Upper lobe of left lung (tissue), 6 donors: Measurements from ENCODE around the gene NTPCR. TPM values are rescaled to one million over a fixed set of nuclear protein-coding genes. Genes with fewer than 3 reads are reported as not detected.
"Not testable (repeated sequence)": the region's sequence is repeated elsewhere in the genome, so short reads cannot be mapped to it uniquely, and the experiment has no call there.

Experiments
- ATAC-seq, 2 donors: fragments of 200-7000 bp; cut with Tn5 transposase; one replicate each; pipeline ENCODE4 v1.9.1; 2022; ENCODE audit warnings: mild to moderate bottlenecking in 2 of 2, moderate library complexity in 2 of 2; ENCODE audit not compliant: low FRiP score in 2 of 2
- DNase-seq, 2 donors: peaks; one replicate each; pipeline ENCODE4 v3.0.0-alpha.2; 2019 to 2020
- H3K27ac ChIP-seq, 4 donors: fragments of 200-600 bp; sonication (generic); one replicate each; pipeline ENCODE4 v1.5.1; 2016 to 2019
- H3K27me3 ChIP-seq, 4 donors: fragments of 200-600 bp; sonication (generic); one replicate each; pipeline ENCODE4 v1.5.1; 2017 to 2019
- H3K36me3 ChIP-seq, 4 donors: fragments of 200-600 bp; sonication (generic); one replicate each; pipeline ENCODE4 v1.5.1; 2016 to 2019
- H3K4me1 ChIP-seq, 4 donors: fragments of 200-600 bp; sonication (generic); one replicate each; pipeline ENCODE4 v1.5.1; 2018 to 2019
- H3K4me3 ChIP-seq, 4 donors: fragments of 200-600 bp; sonication (generic); one replicate each; pipeline ENCODE4 v1.5.1; 2017 to 2019; ENCODE audit warnings: mild to moderate bottlenecking in 2 of 4, moderate library complexity in 1 of 4
- H3K9me3 ChIP-seq, 4 donors: fragments of 200-600 bp; sonication (generic); one replicate each; pipeline ENCODE4 v1.5.1; 2018 to 2019
- EP300 ChIP-seq, 4 donors: sonication (generic); formaldehyde crosslinking; IDR thresholded peaks; one replicate each; pipeline ENCODE4 v1.5.1; 2017; ENCODE audit warnings: antibody characterized with exemption in 4 of 4, control low read depth in 2 of 4
- POLR2A ChIP-seq, 4 donors: fragments of 450-650 bp; IDR thresholded peaks; one replicate each; pipeline ENCODE4 v1.5.1; 2016 to 2017; ENCODE audit warnings: antibody characterized with exemption in 4 of 4, mild to moderate bottlenecking in 2 of 4
- POLR2AphosphoS5 ChIP-seq, 2 donors: sonication (generic); formaldehyde crosslinking; IDR thresholded peaks; one replicate each; pipeline ENCODE4 v1.5.1; 2017; ENCODE audit warnings: antibody characterized with exemption in 2 of 2
- WGBS, 2 donors: methylation state at CpG; one replicate each; pipeline ENCODE4 v1.1.5; 2017 to 2018; 5-methylcytosine and 5-hydroxymethylcytosine counted together
- total RNA-seq, 6 donors: library from RNA; depleted of rRNA in 4 of 6; stranded (reverse); fragments of >200 nt in 4 of 6; gene quantifications; one replicate each; pipeline versions ENCODE4 v1.1.0 to v1.2.1, GENCODE V29; 2016 to 2021
- TF ChIP-seq, protein P1 (sequence below), 6 experiments: fragments of 450-650 bp in 4 of 6; fragments of 200-600 bp in 2 of 6; sonication (generic) in 2 of 6; IDR thresholded peaks; one replicate each; pipeline ENCODE4 v1.5.1; 2016 to 2019; ENCODE audit warnings: antibody characterized with exemption in 6 of 6
- donor health status: DM: no; HTN: no; CAD: no; lungs with moderate emphysema.
- donor health status: DM: no; HTN: yes; CAD: no; lungs with severe emphysema.

The NTPCR gene
- total RNA-seq, 6 donors from 2014 or later = 15.2 to 35.5 (median 21.2) TPM

DNA sequence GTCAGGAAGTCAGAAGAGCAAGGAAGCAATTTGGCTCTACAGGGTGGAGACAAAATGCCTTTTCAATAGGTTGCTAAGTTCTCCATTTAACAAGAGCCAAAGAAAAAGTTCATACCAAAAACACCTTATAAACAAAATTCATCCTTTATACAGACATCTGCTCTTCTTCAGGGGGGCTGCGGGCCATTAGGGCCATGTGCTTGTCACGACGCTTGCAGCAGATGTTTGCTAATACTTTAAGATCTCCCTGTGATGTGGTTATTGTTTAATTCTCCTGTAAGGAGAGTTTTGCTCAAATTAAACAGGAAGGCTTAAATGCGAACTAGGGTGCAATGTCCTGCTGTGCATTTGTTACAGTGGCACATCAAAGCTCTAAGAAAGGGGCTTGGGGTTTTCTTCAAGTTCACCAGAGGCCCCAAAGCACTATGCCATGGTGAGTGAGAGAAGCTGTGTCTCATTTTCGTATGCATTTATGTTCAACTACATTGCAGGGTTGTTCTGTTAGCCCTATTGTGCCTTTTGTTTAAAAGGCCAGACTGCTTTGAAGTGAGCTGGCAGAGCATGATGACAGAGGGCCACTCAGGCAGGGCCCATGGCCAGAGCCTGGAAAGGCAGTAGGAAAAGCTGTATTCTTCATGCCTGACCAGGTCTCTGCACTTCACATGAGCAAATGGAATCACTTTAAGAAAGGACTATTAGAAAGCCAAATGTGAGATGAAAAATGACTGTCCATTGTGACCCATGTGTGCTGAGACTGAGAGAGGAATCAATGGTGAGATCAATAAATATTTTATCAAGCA is 24.8 kb upstream of the NTPCR start:
- no peak for DNase-seq
- Histone ChIP-seq H3K36me3 (no peaks in the 10 kb centered on the region), H3K27me3 (no peaks in the 10 kb centered on the region), H3K4me1 (no peaks in the 10 kb centered on the region), H3K27ac (no peak overlapping the region), H3K9me3 (no peaks in the 10 kb centered on the region), H3K4me3 (no peak overlapping the region)
- no peak for TF ChIP-seq EP300 (IDR thresholded peaks at IDR 0.05)
- no peak for TF ChIP-seq POLR2AphosphoS5 (IDR thresholded peaks at IDR 0.05)
- no peak for TF ChIP-seq POLR2A (IDR thresholded peaks at IDR 0.05)
- TF ChIP-seq, protein P1, sequence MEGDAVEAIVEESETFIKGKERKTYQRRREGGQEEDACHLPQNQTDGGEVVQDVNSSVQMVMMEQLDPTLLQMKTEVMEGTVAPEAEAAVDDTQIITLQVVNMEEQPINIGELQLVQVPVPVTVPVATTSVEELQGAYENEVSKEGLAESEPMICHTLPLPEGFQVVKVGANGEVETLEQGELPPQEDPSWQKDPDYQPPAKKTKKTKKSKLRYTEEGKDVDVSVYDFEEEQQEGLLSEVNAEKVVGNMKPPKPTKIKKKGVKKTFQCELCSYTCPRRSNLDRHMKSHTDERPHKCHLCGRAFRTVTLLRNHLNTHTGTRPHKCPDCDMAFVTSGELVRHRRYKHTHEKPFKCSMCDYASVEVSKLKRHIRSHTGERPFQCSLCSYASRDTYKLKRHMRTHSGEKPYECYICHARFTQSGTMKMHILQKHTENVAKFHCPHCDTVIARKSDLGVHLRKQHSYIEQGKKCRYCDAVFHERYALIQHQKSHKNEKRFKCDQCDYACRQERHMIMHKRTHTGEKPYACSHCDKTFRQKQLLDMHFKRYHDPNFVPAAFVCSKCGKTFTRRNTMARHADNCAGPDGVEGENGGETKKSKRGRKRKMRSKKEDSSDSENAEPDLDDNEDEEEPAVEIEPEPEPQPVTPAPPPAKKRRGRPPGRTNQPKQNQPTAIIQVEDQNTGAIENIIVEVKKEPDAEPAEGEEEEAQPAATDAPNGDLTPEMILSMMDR (IDR thresholded peaks at IDR 0.05) = no peak
- no peak for ATAC-seq
- WGBS, 2 donors = 80 to 84% methylated on average over 5 of the region's 5 CpGs

DNA sequence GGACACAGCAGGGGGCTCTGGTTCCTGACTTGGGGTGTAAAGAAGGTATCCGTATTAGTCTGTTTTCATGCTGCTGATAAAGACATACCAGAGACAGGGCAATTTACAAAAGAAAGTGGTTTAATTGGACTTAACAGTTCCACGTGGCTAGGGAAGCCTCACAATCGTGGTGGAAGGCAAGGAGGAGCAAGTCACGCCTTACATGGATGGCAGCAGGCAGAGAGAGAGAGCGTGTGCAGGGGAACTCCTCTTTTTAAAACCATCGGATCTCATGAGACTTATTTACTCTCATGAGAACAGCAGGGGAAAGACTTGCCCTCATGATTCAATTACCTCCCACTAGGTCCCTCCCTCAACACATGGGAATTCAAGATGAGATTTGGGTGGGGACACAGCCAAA is 23.2 kb upstream of the NTPCR start:
- not testable (repeated sequence) for ATAC-seq, H3K4me3 ChIP-seq, H3K4me1 ChIP-seq, H3K27me3 ChIP-seq, DNase-seq, H3K36me3 ChIP-seq, H3K27ac ChIP-seq, H3K9me3 ChIP-seq
- 95 to 96% methylated on average over 6 of the region's 6 CpGs for WGBS, 2 donors

GRCh38 chr1:232927830-232928505 is 22.4 kb upstream of the NTPCR start:
- Histone ChIP-seq H3K27me3 (no peaks in the 10 kb centered on the region), H3K27ac (no peak overlapping the region), H3K4me3 (no peak overlapping the region), H3K9me3 (no peaks in the 10 kb centered on the region), H3K4me1 (no peaks in the 10 kb centered on the region), H3K36me3 (no peaks in the 10 kb centered on the region)
- WGBS, 2 donors = 56 to 57% methylated on average over 4 of the region's 4 CpGs
- DNase-seq (no peak), ATAC-seq (no peak)
- no peak for TF ChIP-seq POLR2AphosphoS5 (IDR thresholded peaks at IDR 0.05)
- no peak for TF ChIP-seq EP300 (IDR thresholded peaks at IDR 0.05)
- TF ChIP-seq POLR2A (IDR thresholded peaks at IDR 0.05) = no peak
- TF ChIP-seq, protein P1 (IDR thresholded peaks at IDR 0.05) = no peak

GRCh38 chr1:232932486-232933425 is 17.7 kb upstream of the NTPCR start:
- Histone ChIP-seq H3K4me1 (peaks cover 0 to 4% (median 0%) of the 10 kb centered on the region in 4 donors), H3K27ac (no peak overlapping the region), H3K36me3 (no peaks in the 10 kb centered on the region), H3K4me3 (no peak overlapping the region), H3K27me3 (no peaks in the 10 kb centered on the region), H3K9me3 (no peaks in the 10 kb centered on the region)
- WGBS, 2 donors = 73 to 85% methylated on average over 3 of the region's 3 CpGs
- TF ChIP-seq POLR2AphosphoS5 (IDR thresholded peaks at IDR 0.05) (no peak), POLR2A (IDR thresholded peaks at IDR 0.05) (no peak), EP300 (IDR thresholded peaks at IDR 0.05) (no peak)
- TF ChIP-seq, protein P1 (IDR thresholded peaks at IDR 0.05) = no peak
- DNase-seq (no peak), ATAC-seq (no peak)

- DNase-seq (no peak), ATAC-seq (no peak)
- Histone ChIP-seq H3K4me1 (peaks cover 0 to 4% (median 0%) of the 10 kb centered on the region in 4 donors), H3K4me3 (no peak overlapping the region), H3K27me3 (no peaks in the 10 kb centered on the region), H3K27ac (no peak overlapping the region), H3K9me3 (no peaks in the 10 kb centered on the region), H3K36me3 (no peaks in the 10 kb centered on the region)
- TF ChIP-seq, protein P1 (IDR thresholded peaks at IDR 0.05) = no peak
- no peak for TF ChIP-seq EP300 (IDR thresholded peaks at IDR 0.05)
- TF ChIP-seq POLR2AphosphoS5 (IDR thresholded peaks at IDR 0.05) = no peak
- TF ChIP-seq POLR2A (IDR thresholded peaks at IDR 0.05) = no peak
- WGBS, 2 donors = 91 to 95% methylated on average over 6 of the region's 6 CpGs
Measured at GRCh38 chr1:232936941-232937340, 13.5 kb upstream of the NTPCR start.
